ENCODE measurements around the gene PIEZO2. TPM values are rescaled to one million over a fixed set of nuclear protein-coding genes. Genes with fewer than 3 reads are reported as not detected.

PIEZO2 gene
- polyA plus RNA-seq, 1 donor, result 25.1 TPM

DNA sequence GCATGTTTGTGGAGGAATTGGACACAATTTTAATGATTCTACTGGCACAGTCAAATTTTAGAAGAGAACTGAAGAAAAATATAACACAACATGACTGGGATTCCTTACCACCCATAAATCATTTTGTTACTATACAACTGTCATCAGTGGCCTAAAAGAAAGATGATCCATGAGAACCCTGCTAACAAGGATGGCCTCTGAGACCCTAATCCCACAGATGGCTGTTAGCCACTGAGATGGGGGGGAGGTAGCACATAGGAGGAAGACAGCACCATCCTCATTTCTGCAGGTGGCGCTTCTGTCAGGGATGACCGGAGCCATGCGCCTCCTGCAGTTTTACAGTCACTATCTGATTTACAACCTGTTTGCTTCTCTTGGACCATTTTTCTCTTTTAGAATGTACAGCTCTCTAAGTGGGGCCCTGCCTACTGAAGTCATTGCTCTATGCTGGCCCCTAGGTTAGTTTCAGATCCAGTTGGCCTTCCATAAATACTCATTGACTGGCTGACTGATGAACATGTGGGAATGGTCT is 343.7 kb downstream of the PIEZO2 start:
- WGBS (ENCODE audit: insufficient coverage, low lambda C conversion rate), result 80% methylated on average over 1 of the region's 3 CpGs
- H3K36me3 ChIP-seq (ENCODE audit: control insufficient read depth, insufficient read depth, low read length), result peaks cover 21% of the 10 kb centered on the region

DNA sequence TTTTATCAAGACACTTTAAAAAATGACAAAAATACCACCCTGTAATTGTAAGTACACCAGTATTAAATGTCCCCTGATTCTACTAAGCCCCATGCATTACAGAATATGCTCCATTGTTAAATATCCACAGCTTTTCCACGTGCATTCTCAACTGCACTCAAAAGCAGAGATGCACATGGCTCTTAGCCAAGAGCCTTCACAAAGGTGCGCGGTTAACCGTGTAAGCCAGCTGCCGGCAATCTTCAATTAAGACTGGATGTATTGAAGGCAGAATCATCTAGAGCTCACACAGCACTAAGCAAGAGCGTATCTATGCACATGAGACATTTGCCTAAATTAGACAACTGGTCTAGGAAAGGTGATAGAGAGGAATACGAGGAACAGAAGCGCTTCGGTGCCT is 345.2 kb downstream of the PIEZO2 start:
- Histone ChIP-seq H3K27ac (ENCODE audit: low read length) (no peak overlapping the region), H3K27me3 (ENCODE audit: control insufficient read depth, insufficient read depth, low read length) (no peaks in the 10 kb centered on the region), H3K4me3 (ENCODE audit: low read length) (no peak overlapping the region), H3K9me3 (ENCODE audit: control insufficient read depth, low read depth, low read length) (no peaks in the 10 kb centered on the region), H3K36me3 (ENCODE audit: control insufficient read depth, insufficient read depth, low read length) (peaks cover 25% of the 10 kb centered on the region), H3K4me1 (ENCODE audit: control insufficient read depth, insufficient read depth, low read length) (peaks cover 5% of the 10 kb centered on the region)
- WGBS (ENCODE audit: insufficient coverage, low lambda C conversion rate), result no CpG with 5 or more reads among the region's 9 CpGs
- DNase-seq, result no peak

More for the DNA sequence above, 343.7 kb downstream of the PIEZO2 start:
- Histone ChIP-seq H3K27ac (ENCODE audit: low read length) (no peak overlapping the region), H3K4me1 (ENCODE audit: control insufficient read depth, insufficient read depth, low read length) (no peaks in the 10 kb centered on the region), H3K9me3 (ENCODE audit: control insufficient read depth, low read depth, low read length) (no peaks in the 10 kb centered on the region), H3K4me3 (ENCODE audit: low read length) (no peak overlapping the region), H3K27me3 (ENCODE audit: control insufficient read depth, insufficient read depth, low read length) (no peaks in the 10 kb centered on the region)
- no peak for DNase-seq

DNA sequence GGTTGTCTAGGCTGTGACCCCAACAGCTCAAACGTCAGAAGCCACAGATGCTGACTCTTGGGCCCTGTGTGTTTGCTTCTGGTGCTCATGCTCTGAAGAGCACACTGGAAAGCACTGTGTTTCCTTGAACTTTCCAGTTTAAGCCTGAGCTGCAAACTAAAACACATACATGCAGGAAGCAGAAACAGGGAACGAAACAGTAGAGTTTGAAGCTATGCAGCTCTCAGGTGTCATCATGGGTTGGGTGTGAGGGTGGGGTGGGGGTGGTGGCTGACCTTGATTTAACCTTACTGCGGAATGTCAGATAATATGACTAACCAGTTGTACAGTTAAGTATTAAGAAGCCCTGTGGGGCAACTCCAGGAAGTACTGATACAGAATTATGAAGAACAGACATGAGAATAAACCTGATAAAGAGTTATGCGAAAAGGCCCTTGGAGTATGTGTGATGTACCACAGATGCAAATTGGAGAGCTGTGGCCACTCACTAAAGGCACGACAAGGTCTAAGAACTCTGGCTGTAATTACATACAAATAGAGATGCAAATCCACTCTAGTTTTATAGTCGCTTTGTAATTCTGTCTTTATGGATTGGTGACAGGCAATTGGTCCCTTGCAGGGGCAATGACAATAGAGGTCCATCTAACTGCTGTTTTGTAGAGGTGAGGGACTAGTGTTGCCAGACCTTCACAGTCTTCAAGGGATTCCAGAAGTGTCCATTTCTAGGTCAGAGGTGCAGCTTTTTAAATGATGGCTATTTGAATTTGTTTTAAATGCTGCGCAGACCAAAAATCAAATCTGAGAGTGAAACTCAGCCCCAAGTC is 350.4 kb downstream of the PIEZO2 start:
- peak; percentile 88 to 93 for DNase-seq
- H3K27me3 ChIP-seq (ENCODE audit: control insufficient read depth, insufficient read depth, low read length), result no peaks in the 10 kb centered on the region
- H3K4me3 ChIP-seq (ENCODE audit: low read length), result no peak overlapping the region
- peaks cover 24% of the 10 kb centered on the region for H3K36me3 ChIP-seq (ENCODE audit: control insufficient read depth, insufficient read depth, low read length)
- WGBS (ENCODE audit: insufficient coverage, low lambda C conversion rate), result no CpG with 5 or more reads among the region's 7 CpGs
- H3K9me3 ChIP-seq (ENCODE audit: control insufficient read depth, low read depth, low read length), result no peaks in the 10 kb centered on the region
- H3K4me1 ChIP-seq (ENCODE audit: control insufficient read depth, insufficient read depth, low read length), result peaks cover 19% of the 10 kb centered on the region
- H3K27ac ChIP-seq (ENCODE audit: low read length), result peak overlapping the region; percentile 96

DNA sequence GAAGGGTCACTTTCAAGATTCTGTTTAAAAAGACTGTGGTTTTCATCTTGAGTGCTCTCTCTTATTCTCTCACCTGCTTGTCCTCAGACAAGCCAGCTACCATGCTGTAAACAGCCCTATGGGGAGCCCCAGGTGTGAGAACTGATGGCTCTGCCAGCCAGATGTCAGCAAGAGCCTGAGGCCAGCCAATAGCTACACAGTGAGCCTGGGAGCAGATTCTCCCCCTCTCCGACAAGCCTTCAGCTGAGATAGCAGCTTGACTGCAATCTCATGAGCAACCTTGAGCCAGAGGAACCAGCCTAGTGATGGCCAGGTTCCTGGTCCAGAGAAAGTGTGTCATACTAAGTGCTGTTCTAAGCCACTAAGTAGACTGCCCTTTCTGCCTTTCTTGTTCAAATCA is 351.5 kb downstream of the PIEZO2 start:
- peak; percentile 33 to 65 for DNase-seq
- Histone ChIP-seq H3K9me3 (ENCODE audit: control insufficient read depth, low read depth, low read length) (no peaks in the 10 kb centered on the region), H3K27me3 (ENCODE audit: control insufficient read depth, insufficient read depth, low read length) (no peaks in the 10 kb centered on the region), H3K4me3 (ENCODE audit: low read length) (no peak overlapping the region), H3K27ac (ENCODE audit: low read length) (peak overlapping the region; percentile 96), H3K36me3 (ENCODE audit: control insufficient read depth, insufficient read depth, low read length) (peaks cover 22% of the 10 kb centered on the region), H3K4me1 (ENCODE audit: control insufficient read depth, insufficient read depth, low read length) (peaks cover 19% of the 10 kb centered on the region)
- no CpG with 5 or more reads among the region's 1 CpG for WGBS (ENCODE audit: insufficient coverage, low lambda C conversion rate)

DNA sequence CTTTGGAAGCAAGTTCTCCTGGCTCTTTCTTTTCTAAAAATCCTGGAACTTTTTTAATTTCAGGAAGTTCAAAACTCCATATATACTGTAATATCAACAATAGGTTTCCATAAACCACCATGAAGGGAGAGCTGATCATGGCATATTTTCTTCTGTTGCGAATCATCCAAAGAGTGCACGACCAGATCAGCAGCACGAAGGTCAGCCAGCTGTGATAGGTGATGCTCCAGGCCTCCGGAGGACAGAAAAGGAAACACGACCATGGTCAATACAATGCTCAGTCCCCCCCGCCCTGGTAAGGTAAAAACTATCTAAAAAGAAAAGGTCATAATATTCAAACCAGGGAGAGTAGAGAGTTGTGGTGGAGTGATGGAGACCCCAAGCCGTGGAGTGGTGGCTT is 354.6 kb downstream of the PIEZO2 start:
- 77% methylated on average over 4 of the region's 7 CpGs for WGBS (ENCODE audit: insufficient coverage, low lambda C conversion rate)
- Histone ChIP-seq H3K36me3 (ENCODE audit: control insufficient read depth, insufficient read depth, low read length) (peaks cover 26% of the 10 kb centered on the region), H3K27ac (ENCODE audit: low read length) (no peak overlapping the region), H3K9me3 (ENCODE audit: control insufficient read depth, low read depth, low read length) (no peaks in the 10 kb centered on the region), H3K27me3 (ENCODE audit: control insufficient read depth, insufficient read depth, low read length) (no peaks in the 10 kb centered on the region), H3K4me1 (ENCODE audit: control insufficient read depth, insufficient read depth, low read length) (peaks cover 19% of the 10 kb centered on the region), H3K4me3 (ENCODE audit: low read length) (no peak overlapping the region)
- no peak for DNase-seq

DNA sequence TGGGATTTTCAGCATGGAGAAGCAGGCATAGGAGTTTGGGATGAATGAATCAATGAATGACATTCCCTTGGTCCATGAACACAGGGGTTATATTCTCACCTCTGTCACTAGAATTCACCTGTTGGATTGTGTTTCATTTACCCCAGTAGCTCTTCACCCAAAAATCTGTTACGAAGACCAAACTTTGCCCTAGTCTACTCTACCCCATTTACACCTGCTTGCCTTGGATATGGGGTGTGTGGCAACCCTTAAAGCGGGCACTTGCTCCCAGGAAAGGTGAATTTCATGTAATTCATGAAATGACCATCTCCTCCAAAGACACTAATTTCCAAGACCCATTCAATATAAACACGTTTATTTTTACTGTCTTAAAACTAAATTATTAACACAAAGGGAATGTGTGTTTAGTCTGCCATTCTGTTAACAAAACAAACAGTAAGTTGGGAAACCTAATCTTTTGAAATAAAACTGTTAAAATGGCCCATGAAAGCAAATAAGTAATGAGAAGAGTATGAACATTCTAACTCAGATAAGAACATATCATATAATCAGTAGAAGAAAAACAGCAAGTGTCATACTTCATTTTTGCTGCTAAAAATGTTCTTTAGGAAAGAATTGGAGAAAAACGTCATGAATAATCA is 355.5 kb downstream of the PIEZO2 start:
- WGBS (ENCODE audit: insufficient coverage, low lambda C conversion rate), result 27% methylated on average over 2 of the region's 4 CpGs
- Histone ChIP-seq H3K9me3 (ENCODE audit: control insufficient read depth, low read depth, low read length) (no peaks in the 10 kb centered on the region), H3K27me3 (ENCODE audit: control insufficient read depth, insufficient read depth, low read length) (no peaks in the 10 kb centered on the region), H3K36me3 (ENCODE audit: control insufficient read depth, insufficient read depth, low read length) (peaks cover 29% of the 10 kb centered on the region), H3K4me3 (ENCODE audit: low read length) (no peak overlapping the region), H3K27ac (ENCODE audit: low read length) (no peak overlapping the region), H3K4me1 (ENCODE audit: control insufficient read depth, insufficient read depth, low read length) (peaks cover 12% of the 10 kb centered on the region)
- no peak for DNase-seq

DNA sequence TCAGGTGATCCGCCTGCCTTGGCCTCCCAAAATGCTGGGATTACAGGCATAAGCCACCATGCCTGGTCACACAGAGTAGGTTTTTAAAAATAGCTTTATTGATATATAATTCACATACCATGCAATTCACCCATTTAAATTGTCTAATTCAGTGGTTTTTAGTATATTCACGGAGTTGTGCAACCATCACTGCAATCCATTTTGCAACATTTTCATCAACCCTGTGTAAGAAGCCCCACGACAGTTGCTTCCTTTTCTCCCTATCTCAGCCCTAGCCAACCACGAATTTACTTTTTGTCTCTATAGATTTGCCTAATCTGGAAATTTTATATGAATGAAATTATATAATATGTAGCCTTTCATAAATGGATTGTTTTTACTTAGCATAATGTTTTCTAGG is 357.2 kb downstream of the PIEZO2 start:
- Histone ChIP-seq H3K4me1 (ENCODE audit: control insufficient read depth, insufficient read depth, low read length) (no peaks in the 10 kb centered on the region), H3K27me3 (ENCODE audit: control insufficient read depth, insufficient read depth, low read length) (no peaks in the 10 kb centered on the region), H3K36me3 (ENCODE audit: control insufficient read depth, insufficient read depth, low read length) (peaks cover 24% of the 10 kb centered on the region), H3K9me3 (ENCODE audit: control insufficient read depth, low read depth, low read length) (no peaks in the 10 kb centered on the region), H3K27ac (ENCODE audit: low read length) (no peak overlapping the region), H3K4me3 (ENCODE audit: low read length) (no peak overlapping the region)
- DNase-seq, result no peak
- 94% methylated on average over 2 of the region's 4 CpGs for WGBS (ENCODE audit: insufficient coverage, low lambda C conversion rate)

DNA sequence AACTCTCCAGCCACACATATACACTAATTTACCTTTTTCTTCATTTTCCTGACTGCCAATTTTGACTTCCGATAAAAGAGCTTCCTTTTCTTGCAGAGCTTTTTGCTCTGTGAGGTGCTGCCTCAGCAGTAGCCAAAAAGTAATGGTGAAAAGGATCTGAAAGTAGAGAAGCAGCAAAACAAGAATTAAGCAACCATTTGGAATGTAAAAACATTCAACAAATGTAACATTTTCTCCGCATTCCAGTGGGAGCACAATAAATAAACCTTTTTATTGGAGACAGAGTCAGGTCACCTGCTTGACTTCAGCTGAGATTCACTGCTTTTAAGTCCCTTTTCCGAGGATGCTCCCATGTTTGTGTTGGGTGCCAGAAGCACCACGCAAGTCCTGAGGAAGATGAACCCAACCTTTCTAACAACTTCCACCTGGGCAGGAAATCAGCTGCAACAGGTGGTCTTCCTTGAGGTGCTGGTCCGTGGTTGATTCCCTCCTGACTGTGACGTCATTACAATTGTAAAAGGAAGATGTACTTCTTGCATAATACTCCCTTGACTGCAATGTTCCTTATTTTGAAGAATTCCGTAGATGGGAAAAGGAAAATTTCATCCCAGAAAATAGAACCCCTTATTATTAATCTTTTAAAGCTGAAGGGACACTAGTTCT is 358.1 kb downstream of the PIEZO2 start:
- no peak overlapping the region for H3K27ac ChIP-seq (ENCODE audit: low read length)
- no peaks in the 10 kb centered on the region for H3K27me3 ChIP-seq (ENCODE audit: control insufficient read depth, insufficient read depth, low read length)
- peaks cover 24% of the 10 kb centered on the region for H3K36me3 ChIP-seq (ENCODE audit: control insufficient read depth, insufficient read depth, low read length)
- DNase-seq, result no peak
- H3K4me1 ChIP-seq (ENCODE audit: control insufficient read depth, insufficient read depth, low read length), result no peaks in the 10 kb centered on the region
- WGBS (ENCODE audit: insufficient coverage, low lambda C conversion rate), result 87% methylated on average over 3 of the region's 7 CpGs
- no peak overlapping the region for H3K4me3 ChIP-seq (ENCODE audit: low read length)
- no peaks in the 10 kb centered on the region for H3K9me3 ChIP-seq (ENCODE audit: control insufficient read depth, low read depth, low read length)

DNA sequence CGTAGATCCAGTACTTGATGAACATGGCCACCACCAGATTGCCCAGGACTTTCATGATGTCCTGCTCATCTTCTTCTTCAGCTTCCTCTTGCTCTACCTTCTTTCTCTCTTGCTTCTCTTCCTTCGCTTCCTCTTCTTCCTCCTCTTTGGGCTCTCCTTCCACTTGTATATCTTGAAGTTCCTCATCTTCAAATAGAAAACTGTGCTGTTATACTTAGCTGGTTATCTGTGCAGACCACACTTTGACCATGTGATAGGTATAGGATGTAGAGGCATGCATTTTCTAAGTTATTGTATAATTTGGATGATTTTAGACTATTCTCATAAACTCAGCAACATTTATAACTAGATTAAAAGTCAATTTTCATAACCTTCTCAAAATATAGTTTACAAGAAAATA is 360.2 kb downstream of the PIEZO2 start:
- Histone ChIP-seq H3K27me3 (ENCODE audit: control insufficient read depth, insufficient read depth, low read length) (no peaks in the 10 kb centered on the region), H3K9me3 (ENCODE audit: control insufficient read depth, low read depth, low read length) (no peaks in the 10 kb centered on the region), H3K4me1 (ENCODE audit: control insufficient read depth, insufficient read depth, low read length) (no peaks in the 10 kb centered on the region), H3K27ac (ENCODE audit: low read length) (no peak overlapping the region), H3K36me3 (ENCODE audit: control insufficient read depth, insufficient read depth, low read length) (peaks cover 22% of the 10 kb centered on the region), H3K4me3 (ENCODE audit: low read length) (no peak overlapping the region)
- 94% methylated on average over 2 of the region's 2 CpGs for WGBS (ENCODE audit: insufficient coverage, low lambda C conversion rate)
- no peak for DNase-seq

DNA sequence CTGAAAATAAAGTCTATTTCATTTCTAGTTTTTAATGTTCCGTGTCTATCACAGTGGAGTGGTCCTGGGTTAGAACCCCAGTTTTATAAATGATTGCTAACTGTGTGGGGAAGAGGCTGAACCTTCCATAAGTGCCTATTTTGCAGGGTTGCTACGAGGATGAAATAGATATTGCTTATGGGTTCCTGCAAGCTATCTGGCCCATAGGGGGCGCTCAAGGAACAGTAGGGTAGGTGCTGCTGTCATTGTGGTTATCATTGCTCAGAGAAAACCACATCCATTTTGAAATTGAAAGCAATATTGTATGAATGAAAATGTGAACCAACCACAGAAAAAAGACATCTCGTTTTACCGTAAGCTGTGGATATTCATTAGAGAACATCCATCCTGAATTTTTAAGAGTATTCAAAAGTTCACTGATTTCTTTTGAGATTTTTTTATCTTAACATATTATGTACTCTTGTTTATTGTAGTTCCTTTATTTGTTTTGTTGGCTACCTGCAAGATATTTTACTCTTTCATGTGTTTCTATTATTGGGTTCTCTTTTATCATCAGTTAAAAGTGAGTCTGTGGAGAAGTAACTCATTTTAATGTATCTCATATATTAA is 362.0 kb downstream of the PIEZO2 start:
- Histone ChIP-seq H3K27ac (ENCODE audit: low read length) (no peak overlapping the region), H3K36me3 (ENCODE audit: control insufficient read depth, insufficient read depth, low read length) (peaks cover 20% of the 10 kb centered on the region), H3K4me3 (ENCODE audit: low read length) (no peak overlapping the region), H3K4me1 (ENCODE audit: control insufficient read depth, insufficient read depth, low read length) (no peaks in the 10 kb centered on the region), H3K27me3 (ENCODE audit: control insufficient read depth, insufficient read depth, low read length) (no peaks in the 10 kb centered on the region), H3K9me3 (ENCODE audit: control insufficient read depth, low read depth, low read length) (no peaks in the 10 kb centered on the region)
- peak; percentile 77 to 80 for DNase-seq
- WGBS (ENCODE audit: insufficient coverage, low lambda C conversion rate), result 61% methylated on average over 3 of the region's 5 CpGs
